Measurements from ENCODE around the gene ATP6V1C2.
"Not testable (repeated sequence)": the region's sequence is repeated elsewhere in the genome, so short reads cannot be mapped to it uniquely, and the experiment has no call there.

ATP6V1C2 gene

GRCh38 chr2:10786240-10786982 is 65.0 kb downstream of the ATP6V1C2 start:
- DNase-seq (ENCODE audit: low read depth): no peak

- DNase-seq (ENCODE audit: low read depth): no peak
Measured at GRCh38 chr2:10787176-10787968, 65.9 kb downstream of the ATP6V1C2 start.

- DNase-seq (ENCODE audit: low read depth): no peak
Measured at GRCh38 chr2:10788855-10789254, 67.4 kb downstream of the ATP6V1C2 start.

GRCh38 chr2:10790228-10790973 is 69.0 kb downstream of the ATP6V1C2 start:
- no peak for DNase-seq (ENCODE audit: low read depth)

- no peak for DNase-seq (ENCODE audit: low read depth)
Measured at GRCh38 chr2:10792001-10792634, 70.7 kb downstream of the ATP6V1C2 start.

GRCh38 chr2:10792660-10793400 is 71.4 kb downstream of the ATP6V1C2 start:
- DNase-seq (ENCODE audit: low read depth): no peak

DNA sequence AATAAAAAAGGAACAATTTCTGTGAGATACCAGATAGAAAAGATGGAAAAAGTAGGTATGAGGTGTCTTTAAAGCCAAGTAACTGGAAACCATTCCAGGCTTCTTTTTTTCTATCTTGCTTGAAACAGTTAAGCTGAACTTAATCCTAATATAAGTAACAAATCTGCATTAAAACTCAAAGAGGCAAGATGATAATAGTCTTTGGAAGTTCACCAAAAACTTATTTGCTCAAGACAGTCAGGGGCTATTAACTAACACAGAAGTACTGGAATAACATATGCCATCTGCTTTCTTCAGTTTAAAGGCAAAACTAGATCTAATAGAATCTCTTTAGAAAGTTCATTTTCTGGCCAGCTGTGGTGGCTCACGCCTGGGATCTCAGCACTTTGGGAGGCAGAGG is 72.4 kb downstream of the ATP6V1C2 start:
- DNase-seq (ENCODE audit: low read depth): no peak

- DNase-seq (ENCODE audit: low read depth): no peak
Measured at GRCh38 chr2:10794876-10795275, 73.4 kb downstream of the ATP6V1C2 start.

- DNase-seq (ENCODE audit: low read depth): no peak
Measured at GRCh38 chr2:10795508-10796046, 74.1 kb downstream of the ATP6V1C2 start.

GRCh38 chr2:10796703-10797102 is 75.3 kb downstream of the ATP6V1C2 start:
- no peak for DNase-seq (ENCODE audit: low read depth)

DNA sequence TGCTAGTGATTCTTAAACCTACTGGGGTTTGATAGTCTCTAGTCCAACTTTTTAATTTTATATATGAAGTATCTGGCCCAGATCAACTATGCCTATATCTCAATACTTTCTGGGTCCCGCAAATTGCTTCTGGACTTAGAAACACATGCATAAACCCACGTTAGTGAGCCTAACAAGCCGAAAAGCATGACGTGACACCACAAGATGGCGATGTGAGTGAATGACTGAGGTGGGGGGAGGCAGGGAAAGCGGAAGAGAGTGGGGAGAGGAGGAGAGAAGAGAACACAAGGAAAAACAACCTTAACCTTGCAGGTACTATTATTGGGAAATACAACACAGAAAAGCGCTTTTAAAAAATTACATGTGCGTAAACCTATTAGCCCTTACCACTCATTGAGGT is 77.4 kb downstream of the ATP6V1C2 start:
- DNase-seq (ENCODE audit: low read depth): no peak

DNA sequence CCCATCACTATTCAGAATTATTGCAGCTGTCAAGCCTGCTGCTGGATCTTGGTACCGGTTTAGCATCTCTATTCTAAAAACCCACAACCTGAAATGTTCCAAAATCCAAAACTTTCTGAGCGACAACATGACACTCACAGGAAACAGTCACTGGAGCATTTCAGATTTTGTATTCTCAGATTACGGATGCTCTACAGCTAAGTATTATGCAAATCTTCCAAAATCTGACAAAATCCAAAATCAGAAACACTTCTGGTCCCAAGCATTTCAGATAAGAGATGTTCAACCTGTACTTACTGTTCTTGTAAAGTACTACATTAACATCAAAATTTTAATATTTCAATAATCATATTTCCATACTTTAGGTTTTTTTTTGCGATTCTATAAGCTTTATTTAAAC is 78.7 kb downstream of the ATP6V1C2 start:
- DNase-seq (ENCODE audit: low read depth): no peak

DNA sequence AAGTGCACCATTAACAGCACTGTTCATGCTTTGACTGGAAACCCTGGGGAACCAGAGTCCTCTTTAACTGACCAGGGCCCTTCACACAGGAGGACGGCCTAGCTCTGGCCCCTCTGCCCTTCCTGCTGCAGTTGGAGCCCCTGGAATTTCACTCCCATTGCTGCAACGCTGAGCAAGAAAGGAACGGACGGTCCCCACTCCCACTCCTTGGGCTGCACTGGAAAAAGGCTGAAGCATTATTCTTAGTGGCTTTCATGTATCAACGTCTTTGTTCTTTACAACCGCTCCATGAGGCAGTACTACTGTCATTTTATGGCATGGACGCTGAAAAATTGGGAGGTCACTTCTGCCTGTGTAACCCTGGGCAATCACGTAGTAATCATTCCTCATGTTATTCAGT is 81.2 kb downstream of the ATP6V1C2 start:
- DNase-seq (ENCODE audit: low read depth): no peak

DNA sequence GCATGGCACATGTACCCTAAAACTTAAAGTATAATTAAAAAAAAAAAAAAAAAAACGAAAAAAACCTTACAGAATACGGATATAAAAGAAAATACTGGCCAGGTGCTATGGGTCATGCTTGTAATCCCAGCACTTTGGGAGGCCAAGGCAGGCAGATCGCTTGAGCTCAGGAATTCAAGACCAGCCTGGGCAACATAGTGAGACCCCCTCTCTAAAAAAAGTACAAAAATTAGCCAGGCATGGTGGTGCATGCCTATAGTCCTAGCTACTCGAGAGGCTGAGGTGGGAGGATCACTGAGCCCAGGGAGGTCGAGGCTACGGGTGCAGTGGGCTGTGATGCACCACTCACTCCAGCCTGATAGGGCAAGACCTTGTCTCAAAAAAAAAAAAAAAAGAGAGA is 84.6 kb downstream of the ATP6V1C2 start:
- DNase-seq (ENCODE audit: low read depth): not testable (repeated sequence)

- DNase-seq (ENCODE audit: low read depth): no peak
Measured at GRCh38 chr2:10806543-10806942, 85.1 kb downstream of the ATP6V1C2 start.

DNA sequence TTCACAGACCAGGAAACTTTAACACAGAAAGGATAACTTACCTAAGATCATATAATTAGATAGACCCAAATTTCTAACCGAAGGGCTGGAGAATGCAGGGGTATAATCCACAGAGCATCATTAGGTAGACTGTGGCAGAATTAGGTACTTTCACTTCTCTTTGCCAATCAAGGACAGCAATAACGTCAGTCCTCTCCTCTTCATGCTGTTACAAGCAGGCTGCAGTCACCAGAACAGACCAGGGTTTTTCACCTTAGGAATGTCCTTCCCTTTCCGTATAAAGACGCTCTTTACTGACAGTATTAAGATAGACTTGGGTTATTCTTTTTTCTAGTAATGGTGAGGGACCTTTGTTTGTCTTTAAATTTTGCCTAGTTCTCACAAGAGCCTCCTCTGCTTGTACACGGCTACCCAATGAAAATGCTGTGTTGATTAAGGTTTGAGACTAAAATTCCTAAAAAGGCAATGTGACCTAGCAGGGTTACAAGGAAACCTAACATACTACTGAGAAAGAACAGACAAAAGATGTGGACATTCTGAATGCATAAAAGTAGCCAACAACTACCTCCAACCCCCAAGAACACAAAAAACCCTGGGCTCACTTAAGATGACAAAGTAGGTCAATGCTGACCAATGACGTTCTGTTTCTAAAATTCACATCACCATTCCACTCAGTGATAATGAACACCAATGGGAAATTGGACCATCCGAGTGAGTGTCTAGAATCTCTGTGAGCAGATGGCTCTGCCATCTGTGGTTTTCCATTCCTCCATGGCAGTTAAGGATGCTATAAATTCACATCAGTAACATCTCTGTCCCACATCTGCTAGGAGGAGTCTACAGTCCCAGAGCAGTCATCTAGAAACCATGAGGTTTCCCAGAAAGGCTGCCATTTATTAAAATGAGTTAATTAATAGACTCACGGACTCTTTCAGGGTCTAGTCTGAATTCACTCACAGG is 89.1 kb downstream of the ATP6V1C2 start:
- DNase-seq (ENCODE audit: low read depth): no peak

DNA sequence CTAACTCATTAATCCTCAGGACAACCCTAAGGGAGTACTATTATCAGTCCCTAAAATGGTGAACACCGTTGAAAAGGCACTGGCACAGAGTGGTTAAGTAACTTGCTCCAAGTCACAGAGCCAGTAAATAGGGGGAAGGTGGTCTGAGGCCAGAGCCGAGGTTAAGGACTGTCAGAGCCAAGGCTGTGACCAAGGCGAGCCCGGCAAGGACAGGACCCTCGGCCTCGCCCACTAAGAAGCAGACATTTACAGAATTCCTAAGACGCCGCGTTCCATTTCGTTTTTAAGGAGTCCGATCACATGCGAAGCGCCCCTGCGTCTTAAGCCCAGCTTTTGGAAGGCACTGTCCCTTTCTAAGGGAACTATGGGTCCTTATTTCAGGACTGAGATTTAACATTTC is 90.1 kb downstream of the ATP6V1C2 start:
- no peak for DNase-seq (ENCODE audit: low read depth)

- DNase-seq (ENCODE audit: low read depth): peak; percentile 90
Measured at GRCh38 chr2:10812362-10813162, 91.1 kb downstream of the ATP6V1C2 start, which contains the start of gene PDIA6. TSS of gene PDIA6 (minus strand) at chr2:10812785. CDS start at chr2:10812696, 89 bp downstream.
